ES-I3 (cell line): ENCODE results near the gene C19orf12.
"Not testable (repeated sequence)": the region's sequence is repeated elsewhere in the genome, so short reads cannot be mapped to it uniquely, and the experiment has no call there.

ENCODE experiments used
- H3K36me3 ChIP-seq: 2 replicates; pipeline ENCODE4 v1.6.1; 2013; ENCODE audit warnings: mild to moderate bottlenecking, low read length, control low read depth, moderate library complexity; ENCODE audit not compliant: insufficient read depth
- H3K4me1 ChIP-seq: 2 replicates; pipeline ENCODE4 v1.6.1; 2013; ENCODE audit warnings: mild to moderate bottlenecking, control low read depth, low read length; ENCODE audit not compliant: insufficient read depth
- H3K9ac ChIP-seq: 2 replicates; pipeline ENCODE4 v1.6.1; 2013; ENCODE audit warnings: low read depth, mild to moderate bottlenecking, low read length, moderate library complexity
- H3K9me3 ChIP-seq: 2 replicates; pipeline ENCODE4 v1.6.1; 2013; ENCODE audit warnings: mild to moderate bottlenecking, low read length, moderate library complexity; ENCODE audit not compliant: control insufficient read depth, insufficient read depth

C19orf12 gene

GRCh38 chr19:29712744-29713516, 2.1 kb downstream of the C19orf12 start:
- Histone ChIP-seq H3K4me1 (peaks cover 8% of the 10 kb centered on the region; the same call in 1 of the 2 replicates), H3K36me3 (no peaks in the 10 kb centered on the region), H3K9me3 (no peaks in the 10 kb centered on the region), H3K9ac (no peak overlapping the region)

GRCh38 chr19:29711584-29712132, 3.4 kb downstream of the C19orf12 start:
- H3K9me3 ChIP-seq: no peaks in the 10 kb centered on the region
- H3K4me1 ChIP-seq: peaks cover 8% of the 10 kb centered on the region; the same call in 1 of the 2 replicates
- no peaks in the 10 kb centered on the region for H3K36me3 ChIP-seq
- H3K9ac ChIP-seq: no peak overlapping the region

GRCh38 chr19:29709440-29709798, 5.6 kb downstream of the C19orf12 start:
- H3K4me1 ChIP-seq, H3K36me3 ChIP-seq, H3K9me3 ChIP-seq, H3K9ac ChIP-seq: not testable (repeated sequence)

GRCh38 chr19:29708554-29709439, 6.3 kb downstream of the C19orf12 start:
- Histone ChIP-seq H3K36me3 (no peaks in the 10 kb centered on the region), H3K9me3 (no peaks in the 10 kb centered on the region), H3K9ac (no peak overlapping the region), H3K4me1 (no peaks in the 10 kb centered on the region)

GRCh38 chr19:29706635-29707034, 8.4 kb downstream of the C19orf12 start:
- Histone ChIP-seq H3K36me3 (no peaks in the 10 kb centered on the region), H3K9me3 (no peaks in the 10 kb centered on the region), H3K4me1 (no peaks in the 10 kb centered on the region), H3K9ac (no peak overlapping the region)

- Histone ChIP-seq H3K9me3 (no peaks in the 10 kb centered on the region), H3K36me3 (no peaks in the 10 kb centered on the region), H3K4me1 (no peaks in the 10 kb centered on the region), H3K9ac (no peak overlapping the region)
Observed at GRCh38 chr19:29705706-29706105, 9.4 kb downstream of the C19orf12 start.

GRCh38 chr19:29704562-29705558, 10.2 kb downstream of the C19orf12 start:
- H3K4me1 ChIP-seq: no peaks in the 10 kb centered on the region
- H3K36me3 ChIP-seq: no peaks in the 10 kb centered on the region
- no peak overlapping the region for H3K9ac ChIP-seq
- no peaks in the 10 kb centered on the region for H3K9me3 ChIP-seq

GRCh38 chr19:29702963-29703320, 12.1 kb downstream of the C19orf12 start:
- Histone ChIP-seq H3K4me1 (no peaks in the 10 kb centered on the region), H3K36me3 (no peaks in the 10 kb centered on the region), H3K9ac (no peak overlapping the region), H3K9me3 (no peaks in the 10 kb centered on the region)

- H3K36me3 ChIP-seq: no peaks in the 10 kb centered on the region
- H3K4me1 ChIP-seq: no peaks in the 10 kb centered on the region
- H3K9me3 ChIP-seq: no peaks in the 10 kb centered on the region
- no peak overlapping the region for H3K9ac ChIP-seq
Observed at GRCh38 chr19:29702161-29702962, 12.7 kb downstream of the C19orf12 start.

- Histone ChIP-seq H3K4me1 (no peaks in the 10 kb centered on the region), H3K9me3 (no peaks in the 10 kb centered on the region), H3K36me3 (no peaks in the 10 kb centered on the region), H3K9ac (no peak overlapping the region)
Observed at GRCh38 chr19:29700498-29700897, 14.6 kb downstream of the C19orf12 start.

GRCh38 chr19:29699861-29700260, 15.2 kb downstream of the C19orf12 start:
- H3K9me3 ChIP-seq: no peaks in the 10 kb centered on the region
- no peak overlapping the region for H3K9ac ChIP-seq
- no peaks in the 10 kb centered on the region for H3K36me3 ChIP-seq
- no peaks in the 10 kb centered on the region for H3K4me1 ChIP-seq

GRCh38 chr19:29697523-29698261, 17.4 kb downstream of the C19orf12 start:
- Histone ChIP-seq H3K36me3 (no peaks in the 10 kb centered on the region), H3K4me1 (no peaks in the 10 kb centered on the region), H3K9ac (no peak overlapping the region), H3K9me3 (no peaks in the 10 kb centered on the region)

- H3K36me3 ChIP-seq: no peaks in the 10 kb centered on the region
- H3K4me1 ChIP-seq: no peaks in the 10 kb centered on the region
- no peaks in the 10 kb centered on the region for H3K9me3 ChIP-seq
- H3K9ac ChIP-seq: no peak overlapping the region
Observed at GRCh38 chr19:29696565-29696846, 18.6 kb downstream of the C19orf12 start.
